GM18951 (cell line): ENCODE results near the gene GPATCH4.

Source experiments
- POLR2A ChIP-seq: IDR thresholded peaks from 4 replicates; pipeline ENCODE4 v1.6.1; 2011; ENCODE audit warnings: mild to moderate bottlenecking; ENCODE audit not compliant: insufficient read length, insufficient read depth; ENCODE audit errors: extremely low read depth
- in situ Hi-C: fragments of 300-500 bp; cut with MboI; formaldehyde crosslinking; loops from one replicate; pipeline ENCODE4 v1.12.0; 2022; ENCODE audit warnings: low sequenced_read_pairs, mixed read lengths, inconsistent platforms; ENCODE audit not compliant: unreplicated experiment

Gene GPATCH4

DNA sequence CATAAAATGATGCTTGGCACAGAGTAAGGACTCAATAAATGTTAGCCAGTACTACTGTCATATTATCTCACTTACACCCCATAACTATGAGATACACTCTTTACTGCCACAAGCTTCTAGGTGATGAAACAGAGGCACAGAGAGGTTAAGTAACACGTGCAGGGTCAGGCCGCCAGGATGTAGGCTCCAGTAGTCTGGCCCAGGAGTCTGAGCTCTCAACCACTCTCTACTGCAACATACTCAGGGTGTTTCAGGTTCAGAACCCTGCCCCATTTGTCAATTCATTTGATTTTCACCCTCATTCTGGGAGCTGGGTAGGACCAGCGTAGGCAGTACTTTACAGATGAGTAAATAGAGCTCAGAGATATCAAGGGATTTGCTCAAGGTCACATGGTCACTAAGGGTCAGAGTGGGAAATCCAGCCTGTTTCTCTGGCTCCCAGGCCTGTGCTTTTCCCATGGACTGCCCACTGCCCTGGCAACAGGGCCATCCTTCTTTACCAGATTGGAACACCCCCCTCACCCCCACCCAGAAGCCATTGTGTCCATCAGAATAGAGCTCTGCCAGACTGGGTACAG lies 50.1 kb downstream of the GPATCH4 start:
- in situ Hi-C loops: no loop called here

GRCh38 chr1:156550346-156550745 lies 50.9 kb downstream of the GPATCH4 start:
- in situ Hi-C loops: no loop called here
- no peak for TF ChIP-seq POLR2A

More for the DNA sequence above, 50.1 kb downstream of the GPATCH4 start:
- TF ChIP-seq POLR2A: no peak

GRCh38 chr1:156549831-156550230 lies 51.4 kb downstream of the GPATCH4 start:
- in situ Hi-C loops: no loop called here
- no peak for TF ChIP-seq POLR2A

DNA sequence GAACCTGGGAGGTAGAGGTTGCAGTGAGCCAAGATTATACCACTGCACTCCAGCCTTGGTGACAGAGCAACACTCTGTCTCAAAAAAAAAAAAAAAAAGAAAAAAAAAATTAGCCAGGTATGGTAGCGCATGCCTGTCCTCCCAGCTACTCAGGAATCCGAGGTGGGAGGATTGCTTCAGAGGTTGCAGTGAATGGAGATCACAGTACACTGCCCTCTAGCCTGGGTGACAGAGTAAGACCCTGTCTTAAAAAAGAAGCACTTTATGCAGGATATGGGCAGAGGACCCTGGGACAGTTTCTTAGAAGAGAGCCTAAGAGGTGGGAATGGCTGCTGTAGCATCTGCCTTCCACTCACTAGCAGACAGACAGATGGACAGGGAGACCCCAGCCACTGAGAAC lies 51.9 kb downstream of the GPATCH4 start:
- in situ Hi-C loops: no loop called here
- no peak for TF ChIP-seq POLR2A

- in situ Hi-C loops: no loop called here
Measured at GRCh38 chr1:156547982-156548381, 53.3 kb downstream of the GPATCH4 start.

DNA sequence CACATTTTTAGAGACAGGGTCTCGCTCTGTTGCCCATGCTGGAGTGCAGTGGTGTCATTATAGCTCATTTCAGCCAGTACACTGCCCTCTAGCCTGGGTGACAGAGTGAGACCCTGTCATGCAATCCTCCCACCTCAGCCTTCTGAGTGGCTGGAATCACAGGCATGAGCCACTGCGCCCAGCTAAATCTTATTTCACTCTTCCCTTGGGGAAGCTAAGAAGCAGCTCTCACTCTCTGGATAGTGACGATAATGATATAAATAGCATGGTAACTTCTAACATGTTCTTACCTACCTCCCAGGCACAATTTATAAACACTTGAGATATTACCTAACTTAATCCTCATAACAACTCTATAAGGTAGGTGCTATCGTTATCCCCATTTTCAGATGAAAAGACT lies 53.8 kb downstream of the GPATCH4 start:
- TF ChIP-seq POLR2A: no peak
- in situ Hi-C loops: no loop called here

More at GRCh38 chr1:156547982-156548381, 53.3 kb downstream of the GPATCH4 start:
- TF ChIP-seq POLR2A: no peak

DNA sequence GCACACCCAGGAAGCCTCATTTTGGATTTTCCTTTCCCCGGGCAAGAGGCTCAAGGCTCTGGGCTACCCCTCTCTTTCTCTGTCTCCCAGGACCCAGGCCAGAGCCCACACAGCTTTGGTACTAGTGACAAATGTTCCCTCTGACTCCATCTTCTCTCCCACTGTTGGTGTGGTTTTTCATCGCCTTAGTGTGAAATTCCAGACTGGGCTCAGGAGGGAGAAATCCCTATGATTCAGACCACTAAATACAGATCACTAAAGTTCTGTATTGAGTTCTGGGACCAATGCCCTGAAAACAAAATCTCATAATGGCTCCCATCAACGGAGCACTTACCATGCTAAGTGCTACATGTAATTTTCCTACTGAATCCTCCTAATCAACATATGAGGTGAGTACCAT lies 55.0 kb downstream of the GPATCH4 start:
- no peak for TF ChIP-seq POLR2A
- in situ Hi-C loops: no loop called here

GRCh38 chr1:156544592-156545102 lies 56.6 kb downstream of the GPATCH4 start:
- no peak for TF ChIP-seq POLR2A
- in situ Hi-C loops: no loop called here
